K562 (cell line): ENCODE measurements around the gene TMED5. TPM values are rescaled to one million over a fixed set of nuclear protein-coding genes. Genes with fewer than 3 reads are reported as not detected.

ENCODE experiments used
- BDP1 ChIP-seq: IDR thresholded peaks from 3 replicates; pipeline ENCODE4 v1.6.1; 2011; ENCODE audit not compliant: insufficient read length, insufficient read depth
- ETV1 ChIP-seq: fragments of 450-650 bp; conservative IDR thresholded peaks from 2 replicates; pipeline ENCODE4 v1.6.1; 2016; ENCODE audit warnings: missing genetic modification characterization, control low read depth, low read depth, missing compliant biosample characterization
- KAT2B ChIP-seq: IDR thresholded peaks from one replicate; pipeline ENCODE4 v1.6.1; 2012; ENCODE audit warnings: low read depth, mild to moderate bottlenecking, control low read depth, inconsistent platforms, low read length, moderate library complexity
- MAFG ChIP-seq: fragments of 450-650 bp; conservative IDR thresholded peaks from 2 replicates; pipeline ENCODE4 v1.6.1; 2016; ENCODE audit warnings: missing genetic modification characterization, missing compliant biosample characterization
- MYNN ChIP-seq, 2 experiments: sonication (generic); formaldehyde crosslinking in 1 of 2; IDR thresholded peaks; 2 replicates each; pipeline versions ENCODE4 v1.5.0 to v1.6.1; 2016 to 2020; ENCODE audit warnings: antibody characterized with exemption in 1 of 2, missing genetic modification reagents in 1 of 2
- POLR2AphosphoS5 ChIP-seq: IDR thresholded peaks from 2 replicates; pipeline ENCODE4 v1.6.1; 2011; ENCODE audit warnings: mild to moderate bottlenecking, low read depth, low read length, moderate library complexity; ENCODE audit not compliant: control insufficient read depth, insufficient read depth
- RBBP5 ChIP-seq: fragments of 200-600 bp; sonication (generic); IDR thresholded peaks from 2 replicates; pipeline ENCODE4 v1.6.1; 2012; ENCODE audit warnings: borderline replicate concordance, mild to moderate bottlenecking, low read length, control low read depth, inconsistent platforms; ENCODE audit not compliant: insufficient read depth, poor library complexity, severe bottlenecking
- RNF219 ChIP-seq: fragments of 250-450 bp; sonication (Bioruptor Pico); IDR thresholded peaks from 2 replicates; pipeline ENCODE4 v1.5.0; 2022; ENCODE audit warnings: mild to moderate bottlenecking
- SNAPC5 ChIP-seq: fragments of 250-450 bp; sonication (Bioruptor Pico); IDR thresholded peaks from 2 replicates; pipeline ENCODE4 v1.8.0; 2021; ENCODE audit warnings: moderate library complexity, mild to moderate bottlenecking, inconsistent platforms
- SP1 ChIP-seq: sonication (generic); formaldehyde crosslinking; IDR thresholded peaks from 2 replicates; pipeline ENCODE4 v1.8.1; 2022; ENCODE audit warnings: mild to moderate bottlenecking, missing genetic modification reagents
- TAL1 ChIP-seq: fragments of 450-650 bp; IDR thresholded peaks from 2 replicates; pipeline ENCODE4 v1.6.1; 2016; ENCODE audit warnings: mild to moderate bottlenecking
- TCFL5 ChIP-seq: fragments of 250-450 bp; sonication (Bioruptor Pico); conservative IDR thresholded peaks from 2 replicates; pipeline ENCODE4 v1.6.1; 2021; ENCODE audit warnings: mild to moderate bottlenecking, moderate library complexity, matching md5 sums
- YY1 ChIP-seq, 3 experiments: IDR thresholded peaks; 2 replicates each; pipeline ENCODE4 v1.6.1; 2011; ENCODE audit warnings: low read length in 2 of 3, mild to moderate bottlenecking in 2 of 3, moderate library complexity in 2 of 3, borderline replicate concordance in 1 of 3, control low read depth in 1 of 3, low read depth in 1 of 3; ENCODE audit not compliant: insufficient read depth in 3 of 3, insufficient replicate concordance in 2 of 3, control insufficient read depth in 1 of 3, insufficient read length in 1 of 3; ENCODE audit errors: extremely low read depth in 1 of 3
- ZNF639 ChIP-seq, 2 experiments: fragments of 200-800 bp in 1 of 2; sonication (Bioruptor generic) in 1 of 2; sonication (generic) in 1 of 2; formaldehyde crosslinking in 1 of 2; IDR thresholded peaks in 1 of 2; conservative IDR thresholded peaks in 1 of 2; 2 replicates each; pipeline versions ENCODE4 v1.5.0 to v1.6.1; 2016 to 2020; ENCODE audit warnings: missing compliant biosample characterization in 1 of 2, missing genetic modification characterization in 1 of 2, missing genetic modification reagents in 1 of 2
- polyA plus RNA-seq, 8 experiments: library from polyadenylated mRNA; depleted of rRNA in 4 of 8; stranded (reverse) in 5 of 8; unstranded in 3 of 8; fragments of >200 nt; fragmentation: Nextera tagmentation in 2 of 8; fragmentation: Illumina TruSeq in 1 of 8; extraction: Ambion mirVana in 2 of 8; extraction: Trizol in 1 of 8; gene quantifications; 2 replicates each; pipeline versions ENCODE4 v1.2.1 to v1.2.3, GENCODE V29; 2011 to 2014; ENCODE audit warnings: inconsistent platforms in 1 of 8, missing spikeins in 1 of 8
- total RNA-seq, 7 experiments: library from RNA; depleted of rRNA in 6 of 7; stranded (reverse); fragments of >200 nt in 6 of 7; fragmentation: Illumina TruSeq in 2 of 7; extraction: Trizol in 2 of 7; gene quantifications; 2 replicates each; pipeline versions ENCODE4 v1.2.1 to v1.2.3, GENCODE V29; 2011 to 2021; ENCODE audit warnings: low replicate concordance in 1 of 7
- TF ChIP-seq, protein P1 (sequence below): fragments of 250-450 bp; sonication (Bioruptor Pico); IDR thresholded peaks from 2 replicates; pipeline ENCODE4 v1.4.0; 2020

The TMED5 gene
- total and polyA plus RNA-seq, 9 of the 15 experiments (the other 6 are each of a cell fraction or from before 2014, with no cell fraction given), result 28.7 to 83.7 (median 67.2) TPM

GRCh38 chr1:93179886-93180722, at the start of gene TMED5 (continued):
- TF ChIP-seq MYNN (IDR thresholded peaks at IDR 0.05), result no peak; the same call in 1 of the 2 replicates
- no peak for TF ChIP-seq MYNN (CRISPR knock-in tag; IDR thresholded peaks at IDR 0.05)
- peak; percentile 53 to 84 (median 81) for TF ChIP-seq YY1 (IDR thresholded peaks at IDR 0.05; ENCODE audit: borderline replicate concordance in 1 of 3, control insufficient read depth in 1 of 3, extremely low read depth in 1 of 3, insufficient read depth in 3 of 3, insufficient read length in 1 of 3, insufficient replicate concordance in 2 of 3, low read depth in 1 of 3, low read length in 2 of 3)
- no peak for TF ChIP-seq MAFG (tag)
- no peak for TF ChIP-seq TAL1
- TF ChIP-seq RBBP5, result no peak
- peak in 1 of 2 experiments; percentile 76; a peak in 2 of 4 replicates for TF ChIP-seq ZNF639 (CRISPR knock-in tag; conservative IDR thresholded peaks at IDR 0.05 in 1 of 2, IDR thresholded peaks at IDR 0.05 in 1 of 2)
- peak; percentile 87 for TF ChIP-seq SP1
- no peak for TF ChIP-seq BDP1
- TF ChIP-seq RNF219 (CRISPR knock-in tag), result no peak
- TF ChIP-seq TCFL5 (CRISPR knock-in tag), result no peak
- TF ChIP-seq POLR2AphosphoS5, result no peak; the same call in none of the 2 replicates
- 0 out of 2 replicates have a peak, but pooled peaks have one; percentile 11 for TF ChIP-seq ETV1 (tag)
- TF ChIP-seq, protein P1, sequence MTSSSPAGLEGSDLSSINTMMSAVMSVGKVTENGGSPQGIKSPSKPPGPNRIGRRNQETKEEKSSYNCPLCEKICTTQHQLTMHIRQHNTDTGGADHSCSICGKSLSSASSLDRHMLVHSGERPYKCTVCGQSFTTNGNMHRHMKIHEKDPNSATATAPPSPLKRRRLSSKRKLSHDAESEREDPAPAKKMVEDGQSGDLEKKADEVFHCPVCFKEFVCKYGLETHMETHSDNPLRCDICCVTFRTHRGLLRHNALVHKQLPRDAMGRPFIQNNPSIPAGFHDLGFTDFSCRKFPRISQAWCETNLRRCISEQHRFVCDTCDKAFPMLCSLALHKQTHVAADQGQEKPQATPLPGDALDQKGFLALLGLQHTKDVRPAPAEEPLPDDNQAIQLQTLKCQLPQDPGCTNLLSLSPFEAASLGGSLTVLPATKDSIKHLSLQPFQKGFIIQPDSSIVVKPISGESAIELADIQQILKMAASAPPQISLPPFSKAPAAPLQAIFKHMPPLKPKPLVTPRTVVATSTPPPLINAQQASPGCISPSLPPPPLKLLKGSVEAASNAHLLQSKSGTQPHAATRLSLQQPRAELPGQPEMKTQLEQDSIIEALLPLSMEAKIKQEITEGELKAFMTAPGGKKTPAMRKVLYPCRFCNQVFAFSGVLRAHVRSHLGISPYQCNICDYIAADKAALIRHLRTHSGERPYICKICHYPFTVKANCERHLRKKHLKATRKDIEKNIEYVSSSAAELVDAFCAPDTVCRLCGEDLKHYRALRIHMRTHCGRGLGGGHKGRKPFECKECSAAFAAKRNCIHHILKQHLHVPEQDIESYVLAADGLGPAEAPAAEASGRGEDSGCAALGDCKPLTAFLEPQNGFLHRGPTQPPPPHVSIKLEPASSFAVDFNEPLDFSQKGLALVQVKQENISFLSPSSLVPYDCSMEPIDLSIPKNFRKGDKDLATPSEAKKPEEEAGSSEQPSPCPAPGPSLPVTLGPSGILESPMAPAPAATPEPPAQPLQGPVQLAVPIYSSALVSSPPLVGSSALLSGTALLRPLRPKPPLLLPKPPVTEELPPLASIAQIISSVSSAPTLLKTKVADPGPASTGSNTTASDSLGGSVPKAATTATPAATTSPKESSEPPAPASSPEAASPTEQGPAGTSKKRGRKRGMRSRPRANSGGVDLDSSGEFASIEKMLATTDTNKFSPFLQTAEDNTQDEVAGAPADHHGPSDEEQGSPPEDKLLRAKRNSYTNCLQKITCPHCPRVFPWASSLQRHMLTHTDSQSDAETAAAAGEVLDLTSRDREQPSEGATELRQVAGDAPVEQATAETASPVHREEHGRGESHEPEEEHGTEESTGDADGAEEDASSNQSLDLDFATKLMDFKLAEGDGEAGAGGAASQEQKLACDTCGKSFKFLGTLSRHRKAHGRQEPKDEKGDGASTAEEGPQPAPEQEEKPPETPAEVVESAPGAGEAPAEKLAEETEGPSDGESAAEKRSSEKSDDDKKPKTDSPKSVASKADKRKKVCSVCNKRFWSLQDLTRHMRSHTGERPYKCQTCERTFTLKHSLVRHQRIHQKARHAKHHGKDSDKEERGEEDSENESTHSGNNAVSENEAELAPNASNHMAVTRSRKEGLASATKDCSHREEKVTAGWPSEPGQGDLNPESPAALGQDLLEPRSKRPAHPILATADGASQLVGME (CRISPR knock-in tag), result 0 out of 2 replicates have a peak, but pooled peaks have one; percentile 8
- TF ChIP-seq SNAPC5 (CRISPR knock-in tag), result no peak
- no peak for TF ChIP-seq KAT2B
